Tibial artery (tissue), 4 donors: ENCODE measurements around the gene OAF.

Experiments
- DNase-seq, 2 donors: peaks; one replicate each; pipeline ENCODE4 v3.0.0-alpha.2; 2019
- H3K27ac ChIP-seq, 2 donors: fragments of 200-600 bp; sonication (generic) in 1 of 2; 1 replicate in 1 of 2; 2 replicates in 1 of 2; pipeline ENCODE4 v1.5.1; 2018 to 2019; ENCODE audit warnings: mild to moderate bottlenecking in 1 of 2
- H3K27me3 ChIP-seq, 2 donors: fragments of 200-600 bp; sonication (generic) in 1 of 2; one replicate each; pipeline versions ENCODE4 v1.5.1 to v1.6.0; 2016 to 2019
- H3K36me3 ChIP-seq, 3 donors: fragments of 200-600 bp; sonication (generic) in 2 of 3; one replicate each; pipeline ENCODE4 v1.5.1; 2016 to 2019; ENCODE audit warnings: mild to moderate bottlenecking in 2 of 3
- H3K4me1 ChIP-seq, 4 donors: fragments of 200-600 bp; sonication (generic) in 2 of 4; 1 replicate in 3 of 4; 2 replicates in 1 of 4; pipeline ENCODE4 v1.5.1; 2016 to 2019
- H3K4me3 ChIP-seq, 2 donors: fragments of 200-600 bp; sonication (generic) in 1 of 2; 1 replicate in 1 of 2; 2 replicates in 1 of 2; pipeline ENCODE4 v1.5.1; 2018 to 2019; ENCODE audit warnings: mild to moderate bottlenecking in 2 of 2
- H3K9me3 ChIP-seq, 3 donors: fragments of 200-600 bp; sonication (generic) in 1 of 3; one replicate each; pipeline ENCODE4 v1.5.1; 2016 to 2019
- intact Hi-C: fragments of 100-400 bp; cut with DNase I; formaldehyde crosslinking; loops from one replicate; pipeline ENCODE4 v1.15.0; 2023; ENCODE audit warnings: low total_unique reads
- TF ChIP-seq, protein P1 (sequence below), 2 experiments: fragments of 200-600 bp in 1 of 2; fragments of 450-650 bp in 1 of 2; IDR thresholded peaks; one replicate each; pipeline ENCODE4 v1.5.1; 2017 to 2019; ENCODE audit warnings: antibody characterized with exemption in 2 of 2, mild to moderate bottlenecking in 1 of 2, moderate library complexity in 1 of 2

Gene OAF

DNA sequence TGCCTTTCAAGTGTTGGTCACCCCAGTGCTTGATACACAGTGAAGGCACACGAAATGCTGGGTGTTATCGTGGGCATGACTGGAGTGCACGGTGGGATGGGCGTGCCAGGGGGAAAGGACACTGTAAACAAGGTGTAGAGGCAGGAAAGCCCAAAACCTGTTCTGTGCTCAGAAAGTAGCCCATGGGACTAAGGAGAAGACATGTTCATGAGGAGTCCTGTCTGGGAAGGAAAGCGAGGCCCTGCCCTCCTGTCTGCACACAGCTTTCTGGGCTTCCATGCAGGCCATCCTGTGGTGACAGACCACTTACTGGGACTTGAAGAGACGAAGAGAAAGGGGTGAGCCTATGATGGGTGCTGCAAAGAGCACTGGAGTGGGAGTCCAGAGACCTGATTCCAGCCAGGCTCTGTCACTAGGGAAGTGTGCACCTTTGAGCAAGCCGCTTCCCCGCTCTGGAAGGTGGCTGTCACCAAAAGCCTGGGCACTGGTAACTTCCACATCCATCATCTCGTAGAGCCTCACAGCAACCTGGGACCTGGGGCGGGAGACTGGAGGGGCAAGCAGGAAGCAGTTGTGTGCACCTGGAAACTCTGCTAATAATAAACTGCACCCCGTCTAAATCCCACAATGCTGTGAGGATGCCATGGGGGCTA is 28.3 kb downstream of the OAF start:
- no peak overlapping the region for H3K27ac ChIP-seq
- peaks cover 0 to 16% (median 5%) of the 10 kb centered on the region in 4 donors for H3K4me1 ChIP-seq
- H3K4me3 ChIP-seq, result no peak overlapping the region
- no peak for DNase-seq
- TF ChIP-seq, protein P1, sequence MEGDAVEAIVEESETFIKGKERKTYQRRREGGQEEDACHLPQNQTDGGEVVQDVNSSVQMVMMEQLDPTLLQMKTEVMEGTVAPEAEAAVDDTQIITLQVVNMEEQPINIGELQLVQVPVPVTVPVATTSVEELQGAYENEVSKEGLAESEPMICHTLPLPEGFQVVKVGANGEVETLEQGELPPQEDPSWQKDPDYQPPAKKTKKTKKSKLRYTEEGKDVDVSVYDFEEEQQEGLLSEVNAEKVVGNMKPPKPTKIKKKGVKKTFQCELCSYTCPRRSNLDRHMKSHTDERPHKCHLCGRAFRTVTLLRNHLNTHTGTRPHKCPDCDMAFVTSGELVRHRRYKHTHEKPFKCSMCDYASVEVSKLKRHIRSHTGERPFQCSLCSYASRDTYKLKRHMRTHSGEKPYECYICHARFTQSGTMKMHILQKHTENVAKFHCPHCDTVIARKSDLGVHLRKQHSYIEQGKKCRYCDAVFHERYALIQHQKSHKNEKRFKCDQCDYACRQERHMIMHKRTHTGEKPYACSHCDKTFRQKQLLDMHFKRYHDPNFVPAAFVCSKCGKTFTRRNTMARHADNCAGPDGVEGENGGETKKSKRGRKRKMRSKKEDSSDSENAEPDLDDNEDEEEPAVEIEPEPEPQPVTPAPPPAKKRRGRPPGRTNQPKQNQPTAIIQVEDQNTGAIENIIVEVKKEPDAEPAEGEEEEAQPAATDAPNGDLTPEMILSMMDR (IDR thresholded peaks at IDR 0.05), result no peak
- intact Hi-C loops, result no loop called here
- H3K9me3 ChIP-seq, result no peaks in the 10 kb centered on the region
- H3K27me3 ChIP-seq, result peaks cover 0 to 69% of the 10 kb centered on the region in 2 donors
- no peaks in the 10 kb centered on the region for H3K36me3 ChIP-seq

DNA sequence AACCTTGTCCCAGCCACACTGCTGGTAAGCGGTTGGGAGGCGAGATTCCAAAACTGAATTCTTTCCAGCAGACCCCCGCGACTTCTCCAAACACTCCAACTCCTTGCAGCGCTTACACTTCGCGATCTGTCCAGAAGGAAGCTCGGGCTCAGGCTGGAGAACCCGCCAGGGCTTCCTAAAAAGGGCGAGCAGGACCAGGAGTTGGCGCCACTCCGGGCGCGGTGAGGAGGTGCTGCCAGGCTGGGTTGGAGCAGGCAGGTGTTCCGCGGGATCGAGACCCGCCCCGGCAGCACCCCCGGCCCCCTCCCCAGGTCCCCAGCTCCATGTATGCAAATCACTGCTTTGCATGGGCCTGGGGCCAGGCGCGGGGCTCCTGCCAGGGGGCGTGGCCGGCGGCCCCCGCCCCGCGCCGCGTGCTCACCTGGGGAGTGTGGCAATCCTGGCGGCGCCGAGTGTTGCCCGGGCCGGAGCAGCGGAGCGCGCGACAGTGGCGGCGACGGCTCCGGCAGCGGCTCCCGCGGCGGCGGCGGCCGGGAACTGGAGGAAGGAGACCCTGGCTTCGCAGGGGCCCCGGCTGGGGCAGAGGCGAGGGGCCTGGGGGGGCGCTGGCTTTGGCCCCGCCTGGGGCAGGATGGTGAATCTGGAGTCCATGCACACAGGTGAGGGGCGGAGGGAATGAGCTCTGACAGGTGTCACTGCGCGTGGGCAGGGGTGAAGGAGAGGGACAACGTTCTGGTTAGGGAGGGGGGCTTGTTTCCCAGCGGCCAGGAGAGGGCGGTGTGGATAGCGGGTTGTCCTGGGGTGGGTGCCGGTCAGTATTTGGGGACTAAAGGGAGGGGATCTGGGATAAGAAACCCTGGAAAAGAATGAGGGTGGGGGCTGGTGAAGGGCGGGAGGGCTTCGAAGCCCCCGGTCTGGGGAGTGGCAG is 29.1 kb downstream of the OAF start, which contains the start of gene POU2F3:
Gene POU2F3, plus strand, starts transcription at position 428 of the 928 bp plus-strand sequence. Its CDS starts 204 bp downstream, at position 632.
- peaks cover 0 to 16% (median 5%) of the 10 kb centered on the region in 4 donors for H3K4me1 ChIP-seq
- intact Hi-C loops, result no loop called here
- peaks cover 0 to 65% of the 10 kb centered on the region in 2 donors for H3K27me3 ChIP-seq
- H3K36me3 ChIP-seq, result no peaks in the 10 kb centered on the region
- no peak for DNase-seq
- no peaks in the 10 kb centered on the region for H3K9me3 ChIP-seq
- H3K4me3 ChIP-seq, result no peak within 1 kb of the TSS
- H3K27ac ChIP-seq, result no peak within 1 kb of the TSS
- TF ChIP-seq, protein P1 (IDR thresholded peaks at IDR 0.05), result no peak

DNA sequence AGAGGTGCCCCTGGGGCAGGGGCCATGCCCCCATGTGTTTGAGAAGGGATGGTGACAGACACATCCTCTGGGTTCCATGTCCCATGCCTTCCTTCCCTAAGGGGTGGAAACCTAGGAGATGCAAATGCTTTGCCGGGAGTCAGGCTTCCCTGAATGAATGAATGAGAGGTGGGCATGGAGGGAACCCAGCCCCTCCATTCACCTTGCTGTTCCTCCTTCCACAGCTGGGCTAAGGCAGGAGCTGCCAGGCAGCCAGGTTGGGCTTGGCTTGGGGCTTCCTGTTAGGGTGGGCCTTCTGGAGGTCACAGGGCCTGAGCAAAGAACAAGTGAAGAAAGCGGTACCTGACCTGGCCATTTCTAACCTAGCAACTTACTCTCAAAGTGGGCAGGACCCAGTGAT is 30.0 kb downstream of the OAF start:
- Histone ChIP-seq H3K4me1 (peaks cover 0 to 16% (median 5%) of the 10 kb centered on the region in 4 donors), H3K9me3 (no peaks in the 10 kb centered on the region), H3K36me3 (no peaks in the 10 kb centered on the region), H3K27me3 (peaks cover 0 to 70% of the 10 kb centered on the region in 2 donors), H3K4me3 (no peak overlapping the region), H3K27ac (no peak overlapping the region)
- intact Hi-C loops, result no loop called here
- TF ChIP-seq, protein P1 (IDR thresholded peaks at IDR 0.05), result no peak
- no peak for DNase-seq

DNA sequence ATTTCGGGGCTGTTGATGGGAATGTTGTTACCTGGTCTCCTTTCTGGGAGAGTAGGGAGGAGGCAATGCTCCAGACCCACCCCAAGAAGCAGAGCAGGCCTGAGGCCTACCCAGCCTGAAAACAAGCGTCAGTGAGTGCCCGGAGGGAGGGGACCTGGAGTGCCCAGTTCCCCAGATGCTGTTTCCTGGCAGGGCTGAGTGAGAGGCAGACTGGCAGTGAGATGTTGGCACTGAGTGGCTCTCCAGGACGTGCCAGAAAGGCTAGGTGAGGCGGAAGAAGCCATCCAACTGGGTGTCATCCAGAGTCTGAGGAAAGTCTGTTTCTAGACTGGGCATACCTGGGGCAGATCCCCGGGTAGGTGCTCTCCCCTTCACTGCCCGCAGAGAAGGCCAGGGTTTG is 30.4 kb downstream of the OAF start:
- intact Hi-C loops, result no loop called here
- no peaks in the 10 kb centered on the region for H3K36me3 ChIP-seq
- no peaks in the 10 kb centered on the region for H3K9me3 ChIP-seq
- TF ChIP-seq, protein P1 (IDR thresholded peaks at IDR 0.05), result no peak
- DNase-seq, result no peak
- H3K27me3 ChIP-seq, result peaks cover 0 to 73% of the 10 kb centered on the region in 2 donors
- H3K4me1 ChIP-seq, result peaks cover 0 to 16% (median 5%) of the 10 kb centered on the region in 4 donors
- no peak overlapping the region for H3K27ac ChIP-seq
- no peak overlapping the region for H3K4me3 ChIP-seq

DNA sequence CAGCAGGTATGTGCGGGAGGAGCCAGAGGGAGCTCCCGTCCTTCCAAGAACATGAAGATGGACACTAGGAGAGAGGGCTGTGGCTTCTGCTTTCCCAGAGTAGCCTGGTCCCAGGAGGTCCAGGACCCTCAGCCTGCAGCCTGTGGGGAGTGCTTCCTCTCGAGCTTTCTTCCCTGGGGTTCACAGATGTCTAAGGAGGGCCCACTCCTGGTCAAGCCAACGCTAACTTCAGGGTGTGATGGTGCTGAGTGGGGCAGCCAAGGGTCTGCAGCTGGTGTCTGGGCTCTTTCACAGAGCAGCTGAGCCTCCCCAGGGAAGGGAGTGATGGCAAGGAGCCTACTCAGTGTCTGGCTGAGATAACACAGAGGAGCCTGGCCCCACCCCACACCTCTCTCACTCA is 32.4 kb downstream of the OAF start:
- intact Hi-C loops, result no loop called here
- no peak for DNase-seq
- no peak overlapping the region for H3K4me3 ChIP-seq

More for the DNA sequence above, 32.4 kb downstream of the OAF start:
- TF ChIP-seq, protein P1 (IDR thresholded peaks at IDR 0.05), result no peak
- Histone ChIP-seq H3K4me1 (peaks cover 0 to 16% (median 5%) of the 10 kb centered on the region in 4 donors), H3K9me3 (no peaks in the 10 kb centered on the region), H3K36me3 (no peaks in the 10 kb centered on the region), H3K27ac (no peak overlapping the region), H3K27me3 (peaks cover 0 to 68% of the 10 kb centered on the region in 2 donors)
